Lower leg skin (tissue), 3 donors: Measurements from ENCODE around the gene CNDP2.

Experiments
- CTCF ChIP-seq, 3 donors: fragments of 450-650 bp; IDR thresholded peaks; one replicate each; pipeline ENCODE4 v1.5.1; 2016; ENCODE audit warnings: antibody characterized with exemption in 3 of 3, mild to moderate bottlenecking in 3 of 3, moderate library complexity in 2 of 3
- POLR2A ChIP-seq, 2 donors: fragments of 450-650 bp; IDR thresholded peaks; one replicate each; pipeline ENCODE4 v1.6.1; 2016 to 2017; ENCODE audit warnings: antibody characterized with exemption in 2 of 2, mild to moderate bottlenecking in 1 of 2, moderate library complexity in 1 of 2

DNA sequence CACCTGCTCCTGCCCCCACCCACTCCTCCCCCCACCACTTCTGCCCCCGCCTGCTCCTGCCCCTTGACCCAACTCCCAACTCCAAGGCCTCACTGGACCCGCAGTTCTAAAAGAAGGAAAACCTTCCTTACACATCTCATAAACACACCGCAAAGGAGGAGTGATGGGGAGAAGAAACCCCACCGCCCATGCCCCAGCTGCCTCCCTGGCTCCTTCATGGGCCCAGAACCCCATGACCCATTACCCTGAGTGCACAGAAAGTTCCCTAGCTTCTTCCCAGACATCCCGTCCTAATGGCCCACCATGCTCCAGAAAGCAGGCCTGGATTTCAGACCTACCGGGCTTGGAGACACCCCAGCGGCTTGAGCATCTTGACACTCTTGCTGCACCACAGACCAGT is 17.8 kb upstream of the CNDP2 start:
- TF ChIP-seq CTCF (IDR thresholded peaks at IDR 0.05) (no peak), POLR2A (IDR thresholded peaks at IDR 0.05) (no peak)
